Uterus (tissue), 4 donors: ENCODE data around the gene PIM1. TPM values are rescaled to one million over a fixed set of nuclear protein-coding genes. Genes with fewer than 3 reads are reported as not detected.
A peak's percentile ranks its signal among the peaks of the same experiment; 100 is the strongest.

Experiments
- DNase-seq, 2 donors: peaks; one replicate each; pipeline ENCODE4 v3.0.0-alpha.2; 2019 to 2020
- H3K27ac ChIP-seq, 2 donors: fragments of 200-600 bp; sonication (generic); 1 replicate in 1 of 2; 2 replicates in 1 of 2; pipeline ENCODE4 v1.5.1; 2016 to 2018
- H3K27me3 ChIP-seq, 2 donors: fragments of 200-600 bp; sonication (generic); one replicate each; pipeline ENCODE4 v1.5.1; 2018 to 2019; ENCODE audit warnings: control low read depth in 1 of 2
- H3K36me3 ChIP-seq, 2 donors: fragments of 200-600 bp; sonication (generic); one replicate each; pipeline ENCODE4 v1.5.1; 2019; ENCODE audit warnings: control low read depth in 1 of 2
- H3K4me1 ChIP-seq, 2 donors: fragments of 200-600 bp; sonication (generic); one replicate each; pipeline ENCODE4 v1.5.1; 2018 to 2019; ENCODE audit warnings: control low read depth in 1 of 2
- H3K4me3 ChIP-seq, 2 donors: fragments of 200-600 bp; sonication (generic); 1 replicate in 1 of 2; 2 replicates in 1 of 2; pipeline ENCODE4 v1.5.1; 2018 to 2019; ENCODE audit warnings: mild to moderate bottlenecking in 1 of 2
- H3K9me3 ChIP-seq, 2 donors: fragments of 200-600 bp; sonication (generic); one replicate each; pipeline ENCODE4 v1.5.1; 2019; ENCODE audit warnings: control low read depth in 1 of 2
- POLR2A ChIP-seq, 2 donors: fragments of 450-650 bp; IDR thresholded peaks; one replicate each; pipeline ENCODE4 v1.6.1; 2016; ENCODE audit warnings: antibody characterized with exemption in 2 of 2, mild to moderate bottlenecking in 1 of 2, moderate library complexity in 1 of 2
- intact Hi-C: fragments of 100-400 bp; cut with DNase I; formaldehyde crosslinking; loops from one replicate; pipeline ENCODE4 v1.15.1; 2023; ENCODE audit warnings: low total_unique reads
- total RNA-seq, 4 donors: library from RNA; depleted of rRNA in 3 of 4; stranded (reverse); fragments of >200 nt in 3 of 4; gene quantifications; one replicate each; pipeline versions ENCODE4 v1.1.0 to v1.2.4, GENCODE V29; 2014 to 2023
- TF ChIP-seq, protein P1 (sequence below), 4 experiments: fragments of 200-600 bp in 2 of 4; fragments of 450-650 bp in 2 of 4; sonication (generic) in 2 of 4; IDR thresholded peaks; one replicate each; pipeline ENCODE4 v1.5.1; 2016 to 2019; ENCODE audit warnings: antibody characterized with exemption in 4 of 4, mild to moderate bottlenecking in 2 of 4, moderate library complexity in 1 of 4
- donor health status: DM: yes; HTN: yes; CAD: no.

The PIM1 gene
- total RNA-seq, 4 donors from 2014 or later: 2.0 to 44.5 (median 28.8) TPM

DNA sequence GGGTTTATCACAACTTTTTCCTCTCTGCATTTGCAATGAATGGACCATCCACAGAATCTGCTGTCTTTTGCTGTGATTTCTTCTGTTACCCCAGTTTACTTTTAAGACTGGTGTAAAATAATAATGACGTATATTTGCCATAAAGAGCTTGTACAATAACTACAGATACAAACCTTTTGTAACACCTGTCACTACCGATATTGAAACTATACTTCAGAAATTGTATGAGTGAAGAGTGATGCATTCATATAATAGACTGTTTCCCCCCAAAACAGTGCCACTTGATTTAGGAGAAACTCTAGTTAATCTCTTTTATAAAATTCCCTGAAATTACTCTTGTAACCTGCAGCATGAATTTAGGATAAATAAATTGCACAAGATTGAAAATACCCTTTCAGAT, 26.4 kb upstream of the PIM1 start:
- DNase-seq: no peak
- TF ChIP-seq, protein P1, sequence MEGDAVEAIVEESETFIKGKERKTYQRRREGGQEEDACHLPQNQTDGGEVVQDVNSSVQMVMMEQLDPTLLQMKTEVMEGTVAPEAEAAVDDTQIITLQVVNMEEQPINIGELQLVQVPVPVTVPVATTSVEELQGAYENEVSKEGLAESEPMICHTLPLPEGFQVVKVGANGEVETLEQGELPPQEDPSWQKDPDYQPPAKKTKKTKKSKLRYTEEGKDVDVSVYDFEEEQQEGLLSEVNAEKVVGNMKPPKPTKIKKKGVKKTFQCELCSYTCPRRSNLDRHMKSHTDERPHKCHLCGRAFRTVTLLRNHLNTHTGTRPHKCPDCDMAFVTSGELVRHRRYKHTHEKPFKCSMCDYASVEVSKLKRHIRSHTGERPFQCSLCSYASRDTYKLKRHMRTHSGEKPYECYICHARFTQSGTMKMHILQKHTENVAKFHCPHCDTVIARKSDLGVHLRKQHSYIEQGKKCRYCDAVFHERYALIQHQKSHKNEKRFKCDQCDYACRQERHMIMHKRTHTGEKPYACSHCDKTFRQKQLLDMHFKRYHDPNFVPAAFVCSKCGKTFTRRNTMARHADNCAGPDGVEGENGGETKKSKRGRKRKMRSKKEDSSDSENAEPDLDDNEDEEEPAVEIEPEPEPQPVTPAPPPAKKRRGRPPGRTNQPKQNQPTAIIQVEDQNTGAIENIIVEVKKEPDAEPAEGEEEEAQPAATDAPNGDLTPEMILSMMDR (IDR thresholded peaks at IDR 0.05): no peak
- TF ChIP-seq POLR2A (IDR thresholded peaks at IDR 0.05): no peak
- Histone ChIP-seq H3K36me3 (no peaks in the 10 kb centered on the region), H3K27me3 (no peaks in the 10 kb centered on the region), H3K4me3 (no peak overlapping the region), H3K27ac (peak overlapping the region; percentile 93 to 95), H3K4me1 (peaks cover 0 to 11% of the 10 kb centered on the region in 2 donors), H3K9me3 (no peaks in the 10 kb centered on the region)
- intact Hi-C loops: no loop called here

- intact Hi-C loops: no loop called here
- no peak for DNase-seq
- H3K27me3 ChIP-seq: no peaks in the 10 kb centered on the region
Observed at GRCh38 chr6:37145443-37145842, 24.5 kb upstream of the PIM1 start.

GRCh38 chr6:37146735-37147157, 23.2 kb upstream of the PIM1 start:
- peaks cover 0 to 8% of the 10 kb centered on the region in 2 donors for H3K4me1 ChIP-seq
- intact Hi-C loops: no loop called here

More at GRCh38 chr6:37145443-37145842, 24.5 kb upstream of the PIM1 start:
- TF ChIP-seq, protein P1 (IDR thresholded peaks at IDR 0.05): no peak
- no peak for TF ChIP-seq POLR2A (IDR thresholded peaks at IDR 0.05)
- peak overlapping the region; percentile 93 to 95 for H3K27ac ChIP-seq
- H3K4me1 ChIP-seq: peaks cover 0 to 11% of the 10 kb centered on the region in 2 donors
- H3K9me3 ChIP-seq: no peaks in the 10 kb centered on the region
- H3K36me3 ChIP-seq: no peaks in the 10 kb centered on the region
- no peak overlapping the region for H3K4me3 ChIP-seq

GRCh38 chr6:37149745-37150144, 20.2 kb upstream of the PIM1 start:
- H3K27ac ChIP-seq: no peak overlapping the region
- H3K27me3 ChIP-seq: no peaks in the 10 kb centered on the region
- TF ChIP-seq POLR2A (IDR thresholded peaks at IDR 0.05): no peak
- TF ChIP-seq, protein P1 (IDR thresholded peaks at IDR 0.05): no peak
- intact Hi-C loops: no loop called here
- no peaks in the 10 kb centered on the region for H3K9me3 ChIP-seq
- peaks cover 0 to 4% of the 10 kb centered on the region in 2 donors for H3K4me1 ChIP-seq
- H3K4me3 ChIP-seq: no peak overlapping the region
- no peak for DNase-seq
- no peaks in the 10 kb centered on the region for H3K36me3 ChIP-seq

More at GRCh38 chr6:37146735-37147157, 23.2 kb upstream of the PIM1 start:
- TF ChIP-seq, protein P1 (IDR thresholded peaks at IDR 0.05): no peak
- Histone ChIP-seq H3K36me3 (no peaks in the 10 kb centered on the region), H3K27me3 (no peaks in the 10 kb centered on the region), H3K27ac (no peak overlapping the region), H3K9me3 (no peaks in the 10 kb centered on the region), H3K4me3 (no peak overlapping the region)
- DNase-seq: no peak

- Histone ChIP-seq H3K4me1 (peaks cover 0 to 4% of the 10 kb centered on the region in 2 donors), H3K9me3 (no peaks in the 10 kb centered on the region), H3K27ac (no peak overlapping the region), H3K27me3 (no peaks in the 10 kb centered on the region), H3K4me3 (no peak overlapping the region), H3K36me3 (no peaks in the 10 kb centered on the region)
- DNase-seq: no peak
- no peak for TF ChIP-seq POLR2A (IDR thresholded peaks at IDR 0.05)
- TF ChIP-seq, protein P1 (IDR thresholded peaks at IDR 0.05): no peak
- intact Hi-C loops: no loop called here
Observed at GRCh38 chr6:37150314-37150713, 19.6 kb upstream of the PIM1 start.
